Tibial nerve (tissue), 4 donors: ENCODE data around the gene DDAH1. TPM values are rescaled to one million over a fixed set of nuclear protein-coding genes. Genes with fewer than 3 reads are reported as not detected.

Source experiments
- DNase-seq, 2 donors: peaks; one replicate each; pipeline ENCODE4 v3.0.0-alpha.2; 2019; ENCODE audit warnings: low spot score in 2 of 2
- H3K27ac ChIP-seq, 4 donors: fragments of 200-600 bp; sonication (generic) in 3 of 4; one replicate each; pipeline ENCODE4 v1.5.1; 2017 to 2019; ENCODE audit warnings: mild to moderate bottlenecking in 1 of 4
- H3K27me3 ChIP-seq, 2 donors: fragments of 200-600 bp; sonication (generic) in 1 of 2; one replicate each; pipeline versions ENCODE4 v1.5.1 to v1.6.0; 2017 to 2019
- H3K36me3 ChIP-seq, 3 donors: fragments of 200-600 bp; sonication (generic); one replicate each; pipeline ENCODE4 v1.5.1; 2018 to 2019
- H3K4me1 ChIP-seq, 4 donors: fragments of 200-600 bp; sonication (generic) in 3 of 4; one replicate each; pipeline ENCODE4 v1.5.1; 2017 to 2019
- H3K4me3 ChIP-seq, 4 donors: fragments of 200-600 bp; sonication (generic) in 3 of 4; one replicate each; pipeline ENCODE4 v1.5.1; 2017 to 2019; ENCODE audit warnings: mild to moderate bottlenecking in 1 of 4, moderate library complexity in 1 of 4
- H3K9me3 ChIP-seq, 4 donors: fragments of 200-600 bp; sonication (generic) in 3 of 4; one replicate each; pipeline ENCODE4 v1.5.1; 2017 to 2019
- EP300 ChIP-seq, 2 donors: sonication (generic); formaldehyde crosslinking; IDR thresholded peaks; one replicate each; pipeline ENCODE4 v1.6.1; 2017; ENCODE audit warnings: antibody characterized with exemption in 2 of 2, mild to moderate bottlenecking in 1 of 2
- POLR2A ChIP-seq, 2 donors: fragments of 450-650 bp; IDR thresholded peaks; one replicate each; pipeline ENCODE4 v1.6.1; 2017; ENCODE audit warnings: antibody characterized with exemption in 2 of 2, mild to moderate bottlenecking in 2 of 2, moderate library complexity in 2 of 2
- WGBS, 2 donors: methylation state at CpG; one replicate each; pipeline ENCODE4 v1.1.5; 2018; 5-methylcytosine and 5-hydroxymethylcytosine counted together
- total RNA-seq, 4 donors: library from RNA; depleted of rRNA; stranded (reverse); fragments of >200 nt; gene quantifications; one replicate each; pipeline ENCODE4 v1.1.0, GENCODE V29; 2016
- TF ChIP-seq, protein P1 (sequence below), 5 experiments: fragments of 200-600 bp in 3 of 5; fragments of 450-650 bp in 2 of 5; sonication (generic) in 3 of 5; IDR thresholded peaks; one replicate each; pipeline ENCODE4 v1.5.1; 2016 to 2019; ENCODE audit warnings: antibody characterized with exemption in 5 of 5, mild to moderate bottlenecking in 3 of 5, moderate library complexity in 2 of 5

Gene DDAH1
- total RNA-seq, 4 donors from 2014 or later = 17.7 to 23.4 (median 21.8) TPM

DNA sequence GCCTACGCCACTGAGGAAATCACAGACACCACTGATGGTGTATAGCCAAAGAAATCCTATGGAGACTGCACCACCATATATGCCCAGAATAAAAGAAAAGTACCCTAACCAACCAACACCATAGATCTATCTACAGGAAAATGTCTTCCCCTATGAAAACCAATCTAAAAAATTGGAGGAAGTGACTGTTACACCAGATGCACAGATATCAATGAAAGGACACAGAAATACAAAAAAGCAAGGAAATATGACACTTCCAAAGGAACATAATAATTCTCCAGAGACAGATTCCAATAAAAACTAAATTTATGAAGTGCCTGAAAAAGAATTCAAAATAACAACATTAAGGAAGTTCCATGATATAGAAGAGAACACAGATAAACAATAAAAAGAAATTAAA is 131.8 kb downstream of the DDAH1 start:
- Histone ChIP-seq H3K9me3 (peaks cover 0 to 5% (median 0%) of the 10 kb centered on the region in 4 donors), H3K4me3 (no peak overlapping the region), H3K4me1 (peaks cover 0 to 20% (median 0%) of the 10 kb centered on the region in 4 donors), H3K36me3 (no peaks in the 10 kb centered on the region), H3K27me3 (no peaks in the 10 kb centered on the region), H3K27ac (no peak overlapping the region)
- TF ChIP-seq, protein P1, sequence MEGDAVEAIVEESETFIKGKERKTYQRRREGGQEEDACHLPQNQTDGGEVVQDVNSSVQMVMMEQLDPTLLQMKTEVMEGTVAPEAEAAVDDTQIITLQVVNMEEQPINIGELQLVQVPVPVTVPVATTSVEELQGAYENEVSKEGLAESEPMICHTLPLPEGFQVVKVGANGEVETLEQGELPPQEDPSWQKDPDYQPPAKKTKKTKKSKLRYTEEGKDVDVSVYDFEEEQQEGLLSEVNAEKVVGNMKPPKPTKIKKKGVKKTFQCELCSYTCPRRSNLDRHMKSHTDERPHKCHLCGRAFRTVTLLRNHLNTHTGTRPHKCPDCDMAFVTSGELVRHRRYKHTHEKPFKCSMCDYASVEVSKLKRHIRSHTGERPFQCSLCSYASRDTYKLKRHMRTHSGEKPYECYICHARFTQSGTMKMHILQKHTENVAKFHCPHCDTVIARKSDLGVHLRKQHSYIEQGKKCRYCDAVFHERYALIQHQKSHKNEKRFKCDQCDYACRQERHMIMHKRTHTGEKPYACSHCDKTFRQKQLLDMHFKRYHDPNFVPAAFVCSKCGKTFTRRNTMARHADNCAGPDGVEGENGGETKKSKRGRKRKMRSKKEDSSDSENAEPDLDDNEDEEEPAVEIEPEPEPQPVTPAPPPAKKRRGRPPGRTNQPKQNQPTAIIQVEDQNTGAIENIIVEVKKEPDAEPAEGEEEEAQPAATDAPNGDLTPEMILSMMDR (IDR thresholded peaks at IDR 0.05) = no peak
- TF ChIP-seq POLR2A (IDR thresholded peaks at IDR 0.05) (no peak), EP300 (IDR thresholded peaks at IDR 0.05) (no peak)
- WGBS, 2 donors = 80 to 100% methylated on average over 1 of the region's 1 CpG
- DNase-seq = no peak

DNA sequence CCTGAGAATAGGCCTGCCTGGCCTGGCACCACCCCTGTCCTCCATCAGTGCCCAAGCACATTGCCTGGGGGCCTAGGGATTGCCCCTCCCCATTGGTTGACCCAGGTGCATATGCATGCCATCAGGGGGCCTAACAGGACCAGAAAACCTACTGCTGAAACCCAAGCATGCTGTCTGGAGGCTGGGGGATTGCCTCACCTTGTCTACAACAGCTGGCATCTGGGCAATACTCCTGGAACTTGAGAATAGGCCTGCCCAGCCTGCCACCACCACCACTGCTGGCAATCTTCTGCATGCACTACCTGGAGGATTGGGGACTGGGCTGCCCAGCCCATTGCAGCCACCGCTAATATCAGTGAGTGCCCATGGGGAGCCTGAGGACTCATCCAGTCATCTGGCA is 132.4 kb downstream of the DDAH1 start:
- Histone ChIP-seq H3K27me3 (no peaks in the 10 kb centered on the region), H3K9me3 (peaks cover 0 to 5% (median 0%) of the 10 kb centered on the region in 4 donors), H3K36me3 (no peaks in the 10 kb centered on the region), H3K27ac (no peak overlapping the region), H3K4me3 (no peak overlapping the region), H3K4me1 (peaks cover 0 to 20% (median 0%) of the 10 kb centered on the region in 4 donors)
- DNase-seq = no peak
- TF ChIP-seq POLR2A (IDR thresholded peaks at IDR 0.05) (no peak), EP300 (IDR thresholded peaks at IDR 0.05) (no peak)
- TF ChIP-seq, protein P1 (IDR thresholded peaks at IDR 0.05) = no peak
- WGBS, 2 donors = 100% methylated on average over 1 of the region's 1 CpG; no CpG with 5 or more reads in 1 of the 2 donors

DNA sequence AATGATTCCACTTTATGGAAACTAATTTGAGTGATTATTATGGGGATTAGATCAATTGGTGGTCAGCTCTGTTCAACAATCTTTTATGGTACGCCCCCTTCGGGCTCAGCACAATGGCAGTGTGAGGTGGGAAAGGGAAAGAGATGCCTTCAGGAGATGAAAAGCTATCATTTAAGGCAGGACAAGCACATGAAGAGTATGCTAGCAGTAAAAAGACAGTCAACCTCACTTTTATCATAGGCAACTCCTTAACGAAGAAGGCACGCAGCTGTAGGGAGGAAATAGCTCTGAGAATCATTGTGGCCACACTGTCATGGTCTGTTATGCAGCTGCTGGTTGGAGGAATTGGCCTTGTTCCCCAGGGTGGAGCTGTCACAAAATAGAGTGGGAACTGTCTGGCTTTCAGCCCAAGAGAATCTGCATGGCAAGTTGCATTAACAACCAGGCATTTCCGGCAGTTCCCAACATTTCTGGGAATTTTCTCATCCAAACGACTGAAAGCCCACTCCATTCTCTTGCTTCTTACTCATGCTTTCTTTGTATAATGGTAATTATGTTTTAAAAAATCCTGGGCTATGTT is 134.2 kb downstream of the DDAH1 start:
- H3K4me1 ChIP-seq = peaks cover 0 to 20% (median 0%) of the 10 kb centered on the region in 4 donors
- DNase-seq = no peak
- no peak for TF ChIP-seq POLR2A (IDR thresholded peaks at IDR 0.05)
- TF ChIP-seq EP300 (IDR thresholded peaks at IDR 0.05) = no peak
- TF ChIP-seq, protein P1 (IDR thresholded peaks at IDR 0.05) = no peak
- no peaks in the 10 kb centered on the region for H3K36me3 ChIP-seq
- peak overlapping the region in 2 of 4 donors; percentile 20 to 60 for H3K27ac ChIP-seq
- peaks cover 0 to 5% (median 0%) of the 10 kb centered on the region in 4 donors for H3K9me3 ChIP-seq
- H3K27me3 ChIP-seq = no peaks in the 10 kb centered on the region
- H3K4me3 ChIP-seq = no peak overlapping the region
- 49 to 59% methylated on average over 6 of the region's 6 CpGs for WGBS, 2 donors

DNA sequence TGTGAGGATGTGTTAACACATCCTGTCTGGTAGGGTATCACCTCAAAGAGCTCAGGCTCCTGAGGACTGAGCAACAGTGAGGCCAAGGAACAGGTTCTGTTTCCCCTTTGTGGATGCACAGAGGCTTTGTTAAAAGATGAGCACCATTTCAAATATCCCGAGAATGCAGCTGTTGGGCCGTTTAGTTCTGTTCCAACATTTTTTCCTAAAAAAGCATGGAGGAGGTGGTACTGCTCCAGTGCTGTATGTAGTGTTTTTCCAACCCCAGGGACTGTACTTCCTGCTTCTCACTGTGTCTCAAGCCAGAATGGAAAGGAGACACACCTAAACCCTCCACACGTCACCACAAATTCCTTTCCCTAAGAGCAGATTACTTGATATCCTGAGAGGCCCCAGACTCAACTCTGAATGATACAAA is 134.7 kb downstream of the DDAH1 start:
- H3K27ac ChIP-seq = peak overlapping the region in 2 of 4 donors; percentile 20 to 60
- TF ChIP-seq, protein P1 (IDR thresholded peaks at IDR 0.05) = no peak
- TF ChIP-seq EP300 (IDR thresholded peaks at IDR 0.05) (no peak), POLR2A (IDR thresholded peaks at IDR 0.05) (no peak)

DNA sequence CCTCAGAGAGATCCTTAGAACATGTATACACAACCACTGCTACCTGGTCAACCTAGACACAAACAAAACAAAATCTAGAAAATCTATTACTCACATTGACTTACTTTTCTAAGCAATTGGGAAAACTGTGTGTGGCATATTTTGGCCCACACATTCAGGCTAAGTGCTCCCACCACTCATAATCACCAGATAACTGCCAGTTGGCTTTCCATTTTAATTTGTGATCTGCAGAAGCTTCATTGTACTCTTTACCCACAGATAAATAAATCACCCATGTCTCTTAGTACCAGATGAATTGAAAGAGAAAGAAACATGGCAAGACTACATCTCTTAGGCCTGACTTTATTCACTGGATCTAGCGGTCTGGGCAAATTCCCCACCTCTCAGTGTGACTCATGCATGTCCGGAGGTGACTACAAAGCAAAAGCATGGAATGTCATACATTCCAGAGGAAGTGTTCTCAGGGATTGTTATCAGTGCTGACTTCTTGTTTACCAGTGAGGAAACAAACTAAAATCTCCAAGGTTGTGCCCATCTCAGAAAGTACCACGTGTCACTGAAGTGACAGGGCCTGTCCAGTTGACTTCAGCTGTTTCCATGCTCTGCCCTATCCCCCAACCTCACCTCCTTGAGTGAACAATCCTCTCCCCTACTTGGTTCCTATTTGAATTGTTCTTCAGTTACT is 136.1 kb downstream of the DDAH1 start:
- H3K9me3 ChIP-seq = peaks cover 0 to under 1% (median 0%) of the 10 kb centered on the region in 4 donors
- H3K27me3 ChIP-seq = no peaks in the 10 kb centered on the region
- TF ChIP-seq, protein P1 (IDR thresholded peaks at IDR 0.05) = no peak
- TF ChIP-seq POLR2A (IDR thresholded peaks at IDR 0.05) (no peak), EP300 (IDR thresholded peaks at IDR 0.05) (peak in 1 of 2 donors; percentile 40)
- peak overlapping the region in 1 of 4 donors; percentile 40 for H3K27ac ChIP-seq
- 54 to 72% methylated on average over 3 of the region's 3 CpGs for WGBS, 2 donors
- no peak for DNase-seq
- H3K4me3 ChIP-seq = no peak overlapping the region
- no peaks in the 10 kb centered on the region for H3K36me3 ChIP-seq
- H3K4me1 ChIP-seq = peaks cover 0 to 20% (median 0%) of the 10 kb centered on the region in 4 donors

More for the DNA sequence above, 134.7 kb downstream of the DDAH1 start:
- H3K36me3 ChIP-seq = no peaks in the 10 kb centered on the region
- 31 to 50% methylated on average over 3 of the region's 3 CpGs for WGBS, 2 donors
- no peaks in the 10 kb centered on the region for H3K27me3 ChIP-seq
- H3K9me3 ChIP-seq = peaks cover 0 to 5% (median 0%) of the 10 kb centered on the region in 4 donors
- DNase-seq = no peak
- no peak overlapping the region for H3K4me3 ChIP-seq
- peaks cover 0 to 20% (median 0%) of the 10 kb centered on the region in 4 donors for H3K4me1 ChIP-seq
